SJSA1 (cell line): ENCODE results near the gene RPS16. TPM values are rescaled to one million over a fixed set of nuclear protein-coding genes. Genes with fewer than 3 reads are reported as not detected.
A peak's percentile ranks its signal among the peaks of the same experiment; 100 is the strongest.

Source experiments
- DNase-seq, 2 experiments: peaks; one replicate each; pipeline ENCODE4 v3.0.0-alpha.2; 2015 to 2020; ENCODE audit warnings: low spot score in 2 of 2, low read depth in 1 of 2
- H3K27ac ChIP-seq: fragments of 250-450 bp; sonication (Bioruptor Pico); 2 replicates; pipeline ENCODE4 v1.5.1; 2020; ENCODE audit warnings: mild to moderate bottlenecking, moderate library complexity
- H3K27me3 ChIP-seq: fragments of 250-450 bp; sonication (Bioruptor Pico); replicated peaks from 2 replicates; pipeline ENCODE4 v1.5.1; 2020; ENCODE audit warnings: mild to moderate bottlenecking, moderate library complexity
- H3K36me3 ChIP-seq: fragments of 250-450 bp; sonication (Bioruptor Pico); 2 replicates; pipeline ENCODE4 v1.5.1; 2020; ENCODE audit warnings: mild to moderate bottlenecking
- H3K4me1 ChIP-seq: fragments of 250-450 bp; sonication (Bioruptor Pico); replicated peaks from 2 replicates; pipeline ENCODE4 v1.6.1; 2021; ENCODE audit warnings: mild to moderate bottlenecking
- H3K4me3 ChIP-seq: fragments of 250-450 bp; sonication (Bioruptor Pico); 2 replicates; pipeline ENCODE4 v1.5.1; 2020; ENCODE audit warnings: mild to moderate bottlenecking
- H3K9me3 ChIP-seq: fragments of 250-450 bp; sonication (Bioruptor Pico); replicated peaks from 2 replicates; pipeline ENCODE4 v1.5.1; 2020; ENCODE audit warnings: mild to moderate bottlenecking
- total RNA-seq: library from RNA; depleted of rRNA; stranded (reverse); fragments of >200 nt; shearing (Covaris generic); gene quantifications from 2 replicates; pipeline ENCODE4 v1.2.3, GENCODE V29; 2014

The RPS16 gene
- total RNA-seq, 1 experiment from 2014 or later, result 54.0 TPM

DNA sequence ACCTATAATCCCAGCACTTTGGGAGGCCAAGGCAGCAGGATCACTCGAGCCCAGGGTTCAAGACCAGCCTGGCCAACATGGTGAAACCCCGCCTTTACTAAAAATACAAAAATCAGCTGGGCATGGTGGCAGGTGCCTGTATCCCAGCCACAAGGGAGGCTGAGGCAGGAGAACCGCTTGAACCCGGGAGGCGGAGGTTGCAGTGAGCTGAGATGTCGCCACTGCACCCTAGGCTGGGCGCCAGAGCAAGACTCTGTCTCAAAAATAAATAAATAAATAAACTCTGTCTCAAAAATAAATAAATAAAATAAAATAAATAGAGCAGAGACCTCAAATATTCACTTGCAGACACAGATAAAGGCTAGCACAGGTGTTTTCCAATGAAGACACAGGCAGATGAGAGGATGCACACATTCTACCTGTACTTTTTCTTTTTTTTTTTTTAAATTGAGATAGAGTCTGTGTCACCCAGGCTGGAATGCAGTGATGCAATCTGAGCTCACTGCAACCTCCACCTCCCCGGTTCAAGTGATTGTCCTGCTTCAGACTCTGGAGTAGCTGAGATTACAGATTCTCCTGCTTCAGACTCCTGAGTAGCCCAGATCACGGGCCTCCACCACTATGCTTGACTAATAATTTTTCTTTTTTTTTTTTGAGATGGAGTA is 2.7 kb upstream of the RPS16 start:
- Histone ChIP-seq H3K4me3 (no peak overlapping the region), H3K9me3 (no peaks in the 10 kb centered on the region), H3K27ac (no peak overlapping the region), H3K27me3 (no peaks in the 10 kb centered on the region), H3K36me3 (peaks cover 23% of the 10 kb centered on the region), H3K4me1 (peaks cover 21% of the 10 kb centered on the region)
- no peak for DNase-seq

DNA sequence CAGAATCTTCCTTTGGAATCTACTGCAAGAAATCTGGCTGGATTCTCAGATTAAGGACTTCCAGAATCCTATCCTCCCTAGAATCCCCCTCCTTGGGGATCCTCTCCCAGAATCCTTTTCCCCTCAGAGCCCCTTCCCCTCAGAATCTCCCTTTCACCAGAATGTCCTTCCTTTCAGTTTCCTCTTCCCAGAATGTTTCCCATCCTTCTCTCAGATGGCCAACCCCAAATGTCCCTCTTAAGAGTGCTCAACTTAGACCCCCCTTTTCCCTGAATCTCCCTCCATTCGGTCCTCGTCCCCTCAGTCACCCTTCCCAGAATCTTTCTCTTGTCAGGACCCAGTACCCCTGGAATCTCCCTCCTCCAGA is 584 bp upstream of the RPS16 start:
- DNase-seq, result no peak
- H3K4me3 ChIP-seq, result peak overlapping the region; percentile 75
- H3K4me1 ChIP-seq, result peaks cover 22% of the 10 kb centered on the region
- no peaks in the 10 kb centered on the region for H3K27me3 ChIP-seq
- peaks cover 42% of the 10 kb centered on the region for H3K36me3 ChIP-seq
- H3K27ac ChIP-seq, result peak overlapping the region; percentile 49
- no peaks in the 10 kb centered on the region for H3K9me3 ChIP-seq

DNA sequence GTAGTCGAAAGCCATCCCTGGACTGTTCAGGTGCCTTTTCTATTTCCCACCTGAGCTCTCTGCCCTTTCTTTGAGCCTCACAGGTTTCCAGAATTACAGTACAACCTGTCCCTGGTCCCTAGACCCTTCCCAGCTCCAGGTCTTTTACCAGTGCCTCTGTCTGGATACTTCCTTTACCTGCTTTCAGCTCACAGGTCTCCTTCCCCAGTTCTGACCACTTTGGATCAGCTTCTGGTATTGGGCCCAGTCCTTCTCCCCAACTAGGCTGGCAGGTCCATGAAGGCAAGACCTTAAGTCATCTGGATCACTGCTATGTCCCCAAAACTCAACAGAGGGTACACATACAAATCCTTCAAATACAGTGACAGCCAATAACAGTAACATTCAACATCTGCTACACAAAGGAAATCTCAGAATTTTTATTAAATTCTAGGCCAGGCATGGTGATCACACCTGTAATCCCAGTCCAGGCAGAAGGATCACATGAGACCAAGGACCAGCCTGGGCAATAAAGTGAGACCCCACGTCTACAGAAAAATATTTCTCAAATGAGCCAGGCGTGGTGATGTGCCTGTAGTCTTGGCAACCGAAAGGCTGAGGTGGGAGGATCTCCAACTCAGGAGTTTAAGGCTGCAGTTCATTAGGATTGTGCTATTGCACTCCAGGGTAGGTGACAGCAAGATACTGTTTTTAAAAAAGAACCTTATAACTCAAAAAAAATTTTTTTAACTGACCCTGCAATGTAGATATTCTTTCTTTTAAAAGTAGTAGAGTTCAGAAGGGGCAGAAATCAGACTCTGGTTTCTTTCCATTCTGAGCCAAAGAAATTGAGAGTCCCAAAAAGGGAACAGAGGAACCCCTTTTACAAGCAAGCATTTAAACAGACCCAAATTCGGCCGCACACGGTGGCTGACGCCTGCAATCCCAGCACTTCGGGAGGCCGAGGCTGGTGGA is 1.3 kb downstream of the RPS16 start:
- H3K4me1 ChIP-seq, result peaks cover 29% of the 10 kb centered on the region
- no peaks in the 10 kb centered on the region for H3K9me3 ChIP-seq
- no peaks in the 10 kb centered on the region for H3K27me3 ChIP-seq
- no peak for DNase-seq
- peak overlapping the region; percentile 71; the same call in 1 of the 2 replicates for H3K27ac ChIP-seq
- peaks cover 46% of the 10 kb centered on the region for H3K36me3 ChIP-seq
- peak overlapping the region; percentile 75 for H3K4me3 ChIP-seq

DNA sequence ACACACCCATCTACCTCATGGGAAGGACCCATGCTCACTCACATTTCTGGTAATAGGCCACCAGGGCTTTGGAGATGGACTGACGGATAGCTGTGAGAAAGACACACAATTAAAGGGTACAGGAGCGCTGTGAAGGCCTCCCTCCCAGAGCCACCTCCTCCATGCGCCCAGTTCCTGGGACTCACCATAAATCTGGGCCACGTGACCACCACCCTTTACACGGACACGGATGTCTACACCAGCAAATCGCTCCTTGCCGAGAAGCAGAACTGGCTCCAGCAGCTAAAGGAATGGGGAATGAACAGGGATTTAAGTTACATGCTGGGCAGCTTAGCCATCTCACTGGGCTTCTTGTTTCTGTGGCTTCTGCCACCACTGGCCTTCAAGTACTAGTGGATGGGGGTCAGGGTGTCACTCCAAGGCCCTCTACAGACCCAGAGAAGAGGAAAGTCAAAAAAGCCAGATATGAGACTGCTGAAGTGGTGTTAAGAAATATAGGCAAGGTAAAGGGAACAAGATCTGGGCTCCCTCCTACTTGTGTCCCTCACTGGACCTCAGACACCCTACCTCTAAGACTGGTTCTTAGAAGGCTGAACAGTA is 2.2 kb downstream of the RPS16 start:
- H3K36me3 ChIP-seq, result peaks cover 46% of the 10 kb centered on the region
- peaks cover 35% of the 10 kb centered on the region for H3K4me1 ChIP-seq
- no peak for DNase-seq
- H3K4me3 ChIP-seq, result no peak overlapping the region
- no peaks in the 10 kb centered on the region for H3K9me3 ChIP-seq
- no peaks in the 10 kb centered on the region for H3K27me3 ChIP-seq
- H3K27ac ChIP-seq, result no peak overlapping the region

DNA sequence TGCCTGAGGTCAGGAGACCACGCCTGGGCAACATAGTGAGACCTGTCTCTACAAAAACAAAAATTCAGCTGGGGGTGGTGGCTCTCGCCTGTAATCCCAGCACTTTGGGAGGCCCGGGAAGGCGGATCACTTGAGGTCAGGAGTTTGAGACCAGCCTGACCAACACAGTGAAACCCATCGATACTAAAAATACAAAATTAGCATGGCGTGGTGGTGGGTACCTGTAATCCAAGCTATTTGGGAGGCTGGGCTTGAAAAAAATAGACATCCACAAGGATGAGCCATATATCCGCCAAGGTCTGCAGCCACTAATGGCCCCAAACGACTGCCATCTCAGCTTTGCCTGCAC is 3.1 kb downstream of the RPS16 start:
- Histone ChIP-seq H3K36me3 (peaks cover 46% of the 10 kb centered on the region), H3K4me3 (no peak overlapping the region), H3K27ac (no peak overlapping the region), H3K9me3 (no peaks in the 10 kb centered on the region), H3K27me3 (no peaks in the 10 kb centered on the region), H3K4me1 (peaks cover 44% of the 10 kb centered on the region)
- DNase-seq, result no peak

DNA sequence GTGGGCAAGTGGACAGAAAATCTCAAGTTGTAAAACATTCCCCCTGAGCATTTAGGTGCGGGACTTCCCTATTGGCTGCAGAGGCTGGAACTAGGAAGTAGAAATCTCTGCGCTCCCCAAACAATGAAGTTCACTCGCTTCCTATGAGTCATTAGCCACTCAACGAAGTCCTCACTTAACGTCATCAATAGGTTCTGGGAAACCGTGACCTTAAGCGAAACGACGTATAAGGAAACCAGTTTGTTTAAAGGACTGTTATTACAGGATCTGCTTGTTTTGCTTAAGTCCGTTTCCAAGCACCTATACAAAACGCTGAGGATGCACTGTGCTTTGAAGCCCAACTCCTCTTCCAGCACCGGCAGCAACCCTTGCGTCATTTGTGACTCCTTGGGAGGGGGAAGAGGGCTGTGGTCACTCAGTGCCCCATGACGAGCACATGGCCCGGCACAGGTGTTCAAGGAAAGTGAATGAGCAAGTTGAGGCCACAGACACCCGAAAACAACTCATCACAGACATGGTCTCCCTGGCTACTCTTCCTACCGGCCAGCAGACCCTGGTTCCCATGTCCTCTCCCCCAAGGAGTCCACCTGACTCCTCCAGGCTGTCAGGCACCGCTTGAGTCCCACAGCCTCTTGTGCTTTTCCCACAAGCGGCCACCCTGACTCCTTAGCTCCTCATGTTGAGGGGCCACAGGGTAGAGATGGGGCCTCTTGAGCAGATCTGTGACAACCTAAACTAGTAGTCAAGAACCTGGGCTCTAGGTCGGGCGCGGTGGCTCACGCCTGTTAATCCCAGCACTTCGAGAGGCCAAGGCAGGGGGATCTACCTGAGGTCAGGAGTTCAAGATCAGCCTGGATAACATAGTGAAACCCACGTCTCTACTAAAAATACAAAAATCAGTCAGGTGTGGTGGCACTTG is 4.8 kb downstream of the RPS16 start:
- Histone ChIP-seq H3K4me3 (no peak overlapping the region), H3K27me3 (no peaks in the 10 kb centered on the region), H3K9me3 (no peaks in the 10 kb centered on the region), H3K4me1 (peaks cover 40% of the 10 kb centered on the region), H3K36me3 (peaks cover 46% of the 10 kb centered on the region), H3K27ac (peak overlapping the region; percentile 85)
- DNase-seq, result peak; percentile 73 to 81

DNA sequence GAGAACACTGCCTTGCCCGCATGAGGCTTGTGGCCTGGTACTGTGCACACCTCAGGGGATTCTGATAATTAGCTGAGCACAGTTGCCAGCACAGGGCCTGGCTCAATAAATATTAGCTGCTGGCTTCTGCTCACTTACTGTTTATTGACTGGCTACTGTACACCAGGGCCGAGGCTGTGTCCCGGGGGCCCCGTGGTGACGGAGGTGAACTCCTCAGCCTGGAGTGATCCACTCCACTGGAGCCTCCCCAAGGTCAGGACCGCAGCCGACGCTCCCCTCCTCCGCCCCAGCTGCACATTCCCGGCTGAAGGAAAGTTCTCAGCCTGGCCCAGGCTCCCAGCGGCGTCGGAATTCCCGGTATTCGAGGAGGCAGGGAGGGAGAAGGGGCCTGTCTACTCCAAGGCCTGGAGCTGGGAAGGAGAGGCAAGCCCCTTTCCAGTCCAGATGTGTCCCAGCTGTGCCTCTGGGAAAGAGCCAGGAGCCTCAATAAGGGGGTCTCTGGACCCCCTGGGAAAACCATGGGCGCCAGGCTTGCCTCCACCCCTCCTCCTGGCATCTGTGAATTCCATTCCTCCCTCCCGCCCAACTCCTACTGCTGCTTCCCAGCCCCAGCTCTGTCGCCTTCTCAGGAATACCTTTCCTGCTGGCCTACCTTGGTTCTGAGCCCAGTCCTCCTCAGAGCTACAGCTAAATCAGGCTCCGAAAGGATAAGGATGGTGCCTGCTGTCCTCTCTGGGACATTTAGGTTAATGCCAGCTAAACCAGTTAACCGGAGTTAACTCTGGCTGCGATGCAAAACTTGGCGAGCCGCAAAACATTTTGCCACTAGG is 7.3 kb downstream of the RPS16 start:
- Histone ChIP-seq H3K27ac (peak overlapping the region; percentile 46), H3K36me3 (peaks cover 47% of the 10 kb centered on the region), H3K4me1 (peaks cover 29% of the 10 kb centered on the region), H3K9me3 (no peaks in the 10 kb centered on the region), H3K4me3 (no peak overlapping the region), H3K27me3 (no peaks in the 10 kb centered on the region)
- DNase-seq, result peak; percentile 73 to 79

DNA sequence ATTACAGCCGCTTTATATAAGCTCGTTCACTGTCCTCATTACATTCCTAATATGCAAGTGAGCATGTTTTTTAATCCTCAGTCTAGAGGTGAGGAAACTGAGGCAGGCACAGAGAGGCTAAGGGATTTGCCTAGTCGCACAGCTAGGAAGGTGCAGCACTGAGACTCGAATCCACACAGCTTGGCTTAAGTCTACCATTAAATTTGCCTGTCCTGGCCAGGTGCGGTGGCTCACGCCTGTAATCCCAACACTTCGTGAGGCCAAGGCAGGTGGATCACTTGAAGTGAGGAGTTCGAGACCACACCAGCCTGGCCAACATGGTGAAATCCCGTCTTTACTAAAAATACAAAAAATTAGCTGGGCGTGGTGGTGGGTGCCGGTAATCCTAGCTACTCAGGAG is 8.0 kb downstream of the RPS16 start:
- H3K4me1 ChIP-seq, result peaks cover 29% of the 10 kb centered on the region
- no peak for DNase-seq
- no peak overlapping the region for H3K27ac ChIP-seq
- no peaks in the 10 kb centered on the region for H3K9me3 ChIP-seq
- peaks cover 47% of the 10 kb centered on the region for H3K36me3 ChIP-seq
- H3K27me3 ChIP-seq, result no peaks in the 10 kb centered on the region
- H3K4me3 ChIP-seq, result no peak overlapping the region

DNA sequence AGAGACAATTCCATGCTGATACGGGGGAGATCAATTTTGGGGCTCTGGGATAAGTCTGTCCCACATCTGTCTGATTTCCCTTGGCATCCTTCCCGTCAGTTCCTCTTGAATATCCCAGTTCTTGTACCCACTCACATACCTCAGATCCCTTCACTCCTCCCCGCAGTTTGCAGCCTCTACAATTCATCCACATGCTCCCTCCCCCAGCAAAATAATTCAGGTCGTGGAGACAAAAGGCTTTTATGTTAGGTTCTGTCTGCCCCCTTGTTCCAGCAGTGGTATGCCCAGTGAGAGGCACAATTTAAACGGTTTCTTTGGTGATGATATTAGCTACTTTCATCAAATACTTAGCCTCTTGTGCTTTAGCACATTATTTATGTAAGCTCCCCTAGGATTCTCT is 9.6 kb downstream of the RPS16 start:
- Histone ChIP-seq H3K27me3 (no peaks in the 10 kb centered on the region), H3K27ac (no peak overlapping the region), H3K4me3 (no peak overlapping the region), H3K9me3 (no peaks in the 10 kb centered on the region), H3K4me1 (peaks cover 25% of the 10 kb centered on the region), H3K36me3 (peaks cover 50% of the 10 kb centered on the region)
- DNase-seq, result no peak

DNA sequence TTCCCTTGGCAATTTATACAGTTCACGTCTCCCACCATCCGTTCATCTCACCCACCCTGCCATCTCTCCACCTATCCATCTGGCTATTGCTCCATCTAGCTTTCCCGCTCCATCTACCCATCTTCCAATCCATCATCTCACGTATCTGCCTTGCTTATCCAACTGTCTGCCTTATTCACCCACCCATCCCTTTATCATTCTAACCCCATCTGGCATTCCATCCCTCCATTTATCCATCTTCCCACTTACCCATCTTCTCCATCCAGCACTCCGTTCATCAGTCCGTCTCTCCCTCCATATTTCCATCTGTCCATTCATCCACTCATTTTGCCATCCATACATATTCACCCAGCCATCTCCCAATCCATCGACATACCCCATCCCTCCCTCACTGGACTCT is 10.0 kb downstream of the RPS16 start:
- Histone ChIP-seq H3K9me3 (no peaks in the 10 kb centered on the region), H3K27me3 (no peaks in the 10 kb centered on the region), H3K36me3 (peaks cover 49% of the 10 kb centered on the region), H3K4me3 (no peak overlapping the region), H3K4me1 (peaks cover 21% of the 10 kb centered on the region), H3K27ac (no peak overlapping the region)
- DNase-seq, result no peak

DNA sequence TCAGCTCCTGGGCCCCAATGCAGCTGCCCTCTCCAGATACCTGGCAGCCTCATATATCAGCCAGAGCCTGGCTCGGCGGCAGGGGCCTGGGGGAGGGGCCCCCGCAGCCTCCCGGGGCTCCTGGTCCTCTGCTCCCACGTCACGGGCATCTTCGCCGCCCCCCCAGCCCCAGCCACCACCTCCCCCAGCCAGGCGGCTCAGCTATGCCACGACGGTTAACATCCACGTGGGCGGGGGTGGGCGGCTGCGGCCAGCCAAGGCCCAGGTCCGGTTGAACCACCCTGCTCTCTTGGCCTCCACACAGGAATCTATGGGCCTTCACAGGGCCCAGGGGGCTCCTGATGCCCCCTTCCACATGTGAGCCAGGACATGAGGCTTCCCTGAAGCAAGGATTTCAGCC is 10.8 kb downstream of the RPS16 start:
- no peak overlapping the region for H3K27ac ChIP-seq
- peaks cover 55% of the 10 kb centered on the region for H3K36me3 ChIP-seq

DNA sequence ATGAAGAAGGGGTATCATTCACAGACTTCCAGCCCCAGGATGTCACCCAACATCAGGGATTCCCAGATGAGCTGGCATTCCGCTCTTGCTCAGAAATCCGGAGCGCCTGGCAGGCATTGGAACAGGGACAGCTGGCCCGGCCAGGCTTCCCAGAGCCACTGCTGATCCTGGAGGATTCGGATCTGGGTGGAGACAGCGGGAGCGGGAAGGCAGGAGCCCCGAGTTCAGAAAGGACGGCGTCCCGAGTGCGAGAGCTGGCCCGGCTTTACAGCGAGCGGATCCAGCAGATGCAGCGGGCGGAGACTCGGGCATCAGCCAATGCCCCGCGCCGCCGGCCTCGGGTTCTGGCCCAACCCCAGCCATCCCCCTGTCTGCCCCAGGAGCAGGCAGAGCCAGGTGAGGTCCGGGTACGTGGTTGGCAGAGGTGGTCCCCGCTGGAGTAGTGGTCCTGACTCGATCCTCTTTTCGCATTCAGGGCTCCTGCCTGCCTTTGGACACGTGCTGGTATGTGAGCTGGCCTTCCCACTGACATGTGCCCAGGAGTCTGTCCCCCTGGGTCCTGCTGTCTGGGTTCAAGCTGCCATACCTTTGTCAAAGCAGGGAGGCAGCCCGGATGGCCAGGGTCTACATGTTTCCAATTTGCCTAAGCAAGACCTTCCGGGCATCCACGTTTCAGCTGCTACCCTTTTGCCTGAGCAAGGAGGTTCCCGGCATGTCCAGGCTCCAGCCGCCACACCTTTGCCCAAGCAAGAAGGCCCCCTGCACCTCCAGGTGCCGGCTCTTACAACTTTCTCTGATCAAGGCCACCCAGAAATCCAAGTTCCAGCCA is 12.3 kb downstream of the RPS16 start:
- H3K27me3 ChIP-seq, result no peaks in the 10 kb centered on the region
- peaks cover 8% of the 10 kb centered on the region for H3K4me1 ChIP-seq
- no peak for DNase-seq
- no peak overlapping the region for H3K27ac ChIP-seq
- peaks cover 65% of the 10 kb centered on the region for H3K36me3 ChIP-seq
- H3K9me3 ChIP-seq, result no peaks in the 10 kb centered on the region
- H3K4me3 ChIP-seq, result no peak overlapping the region

More for the DNA sequence above, 10.8 kb downstream of the RPS16 start:
- Histone ChIP-seq H3K9me3 (no peaks in the 10 kb centered on the region), H3K27me3 (no peaks in the 10 kb centered on the region), H3K4me3 (no peak overlapping the region), H3K4me1 (peaks cover 15% of the 10 kb centered on the region)
- DNase-seq, result no peak
